Fibroblast of peridontal ligament (primary cell): Measurements from ENCODE around the gene PPARA.
"Not testable (repeated sequence)": the region's sequence is repeated elsewhere in the genome, so short reads cannot be mapped to it uniquely, and the experiment has no call there.

ENCODE experiments used
- DNase-seq: peaks from one replicate; pipeline ENCODE4 v3.0.0-alpha.2; 2010; ENCODE audit errors: extremely low read depth

Gene PPARA

GRCh38 chr22:46172522-46173110, 22.3 kb downstream of the PPARA start:
- DNase-seq = no peak

GRCh38 chr22:46173152-46173551, 22.8 kb downstream of the PPARA start:
- no peak for DNase-seq

GRCh38 chr22:46175631-46176030, 25.3 kb downstream of the PPARA start:
- peak; percentile 63 for DNase-seq

DNA sequence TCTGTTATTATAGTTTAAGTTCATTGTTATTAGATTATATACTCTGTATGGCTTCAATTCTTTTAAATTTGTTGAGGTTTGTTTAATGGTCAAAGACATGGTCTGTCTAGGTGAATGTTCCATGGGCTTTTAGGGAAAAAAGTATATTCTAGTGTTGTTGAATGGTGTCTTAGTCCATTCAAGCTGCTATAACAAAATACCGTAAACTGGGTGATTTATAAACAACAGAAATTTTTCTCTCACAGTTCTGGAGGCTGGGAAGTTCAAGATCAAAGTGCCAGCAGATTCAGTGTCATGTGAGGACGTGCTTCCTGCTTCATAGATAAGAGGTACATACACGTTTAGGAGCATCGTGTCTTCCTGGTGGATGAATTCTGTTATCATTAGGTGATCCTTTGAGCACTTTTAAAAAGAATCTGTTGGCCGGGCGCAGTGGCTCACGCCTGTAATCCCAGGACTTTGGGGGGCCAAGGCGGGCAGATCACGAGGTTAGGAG, 26.2 kb downstream of the PPARA start:
- DNase-seq = no peak

DNA sequence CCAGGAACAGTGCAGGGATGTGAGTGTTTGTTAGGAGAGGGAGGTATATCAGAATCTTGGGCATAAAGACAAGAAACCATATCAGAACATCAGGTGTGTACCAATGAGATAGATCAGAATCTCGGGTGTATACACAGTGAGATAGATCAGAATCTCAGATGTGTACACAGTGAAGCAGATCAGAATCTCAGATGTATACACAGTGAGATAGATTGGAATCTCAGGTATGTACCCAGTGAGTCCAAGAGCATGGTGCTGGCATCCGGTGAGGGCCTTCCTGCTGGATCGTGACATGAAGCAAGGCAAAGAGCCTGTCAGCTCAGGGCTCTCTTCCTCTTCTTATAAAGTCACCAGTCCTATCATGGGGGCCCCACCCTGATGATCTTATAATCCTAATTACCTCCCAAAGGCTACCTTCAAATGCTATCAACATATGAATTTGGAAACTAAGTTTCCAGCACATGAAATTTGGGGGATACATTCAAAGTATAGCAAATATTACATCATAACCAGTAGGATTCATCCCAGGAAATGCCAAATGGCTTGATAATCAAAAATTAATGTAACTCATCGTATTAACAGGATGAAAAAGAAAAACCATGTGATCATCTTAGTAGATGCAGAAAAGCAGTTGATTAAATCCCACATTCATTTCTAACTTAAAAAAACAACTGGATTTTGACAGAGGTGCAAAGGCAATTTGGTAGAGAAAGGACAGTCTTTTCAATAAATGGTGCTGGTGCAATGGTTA, 28.6 kb downstream of the PPARA start:
- no peak for DNase-seq

GRCh38 chr22:46179748-46180147, 29.4 kb downstream of the PPARA start:
- DNase-seq = no peak

- DNase-seq = no peak
These were observed 30.2 kb downstream of the PPARA start for GRCh38 chr22:46180370-46181137.

DNA sequence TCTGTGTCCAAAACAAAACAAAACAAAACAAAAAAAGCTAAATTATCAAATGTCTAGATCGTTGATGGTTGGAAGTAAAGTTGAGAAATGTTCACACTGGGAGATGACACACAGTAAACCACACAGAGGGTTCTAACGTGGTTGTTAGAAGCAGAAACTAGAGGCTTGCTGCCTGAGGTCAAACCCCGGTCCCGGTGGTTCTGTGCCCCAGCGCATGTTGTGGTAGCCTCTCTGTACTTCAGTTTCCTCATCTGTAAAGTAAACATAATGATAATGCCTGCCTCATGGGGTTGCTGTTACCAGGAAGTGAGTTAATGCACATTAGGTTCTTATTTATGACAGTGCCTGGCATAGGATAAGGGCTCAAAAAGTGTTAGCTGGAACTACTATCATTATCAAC, 33.4 kb downstream of the PPARA start:
- DNase-seq = no peak

DNA sequence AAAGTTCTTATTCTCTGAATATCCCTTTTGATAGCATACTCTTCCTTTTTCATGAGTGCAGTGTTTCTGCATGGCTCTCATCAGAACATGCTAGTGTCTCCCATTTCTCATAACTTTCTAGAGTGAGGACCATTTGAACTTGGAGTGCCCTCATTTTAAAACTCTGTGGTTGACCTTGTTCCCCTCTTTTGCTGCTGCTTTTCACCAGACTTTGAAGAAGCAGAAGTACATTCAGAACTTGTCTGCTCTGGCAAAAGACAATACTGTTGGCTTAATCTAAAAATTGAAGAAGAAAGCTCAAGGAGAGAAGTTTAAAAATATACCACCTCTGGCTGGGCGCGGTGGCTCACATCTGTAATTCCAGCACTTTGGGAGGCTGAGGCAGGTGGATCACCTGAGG, 35.0 kb downstream of the PPARA start:
- DNase-seq = no peak

- no peak for DNase-seq
These were observed 37.5 kb downstream of the PPARA start for GRCh38 chr22:46187862-46188261.

DNA sequence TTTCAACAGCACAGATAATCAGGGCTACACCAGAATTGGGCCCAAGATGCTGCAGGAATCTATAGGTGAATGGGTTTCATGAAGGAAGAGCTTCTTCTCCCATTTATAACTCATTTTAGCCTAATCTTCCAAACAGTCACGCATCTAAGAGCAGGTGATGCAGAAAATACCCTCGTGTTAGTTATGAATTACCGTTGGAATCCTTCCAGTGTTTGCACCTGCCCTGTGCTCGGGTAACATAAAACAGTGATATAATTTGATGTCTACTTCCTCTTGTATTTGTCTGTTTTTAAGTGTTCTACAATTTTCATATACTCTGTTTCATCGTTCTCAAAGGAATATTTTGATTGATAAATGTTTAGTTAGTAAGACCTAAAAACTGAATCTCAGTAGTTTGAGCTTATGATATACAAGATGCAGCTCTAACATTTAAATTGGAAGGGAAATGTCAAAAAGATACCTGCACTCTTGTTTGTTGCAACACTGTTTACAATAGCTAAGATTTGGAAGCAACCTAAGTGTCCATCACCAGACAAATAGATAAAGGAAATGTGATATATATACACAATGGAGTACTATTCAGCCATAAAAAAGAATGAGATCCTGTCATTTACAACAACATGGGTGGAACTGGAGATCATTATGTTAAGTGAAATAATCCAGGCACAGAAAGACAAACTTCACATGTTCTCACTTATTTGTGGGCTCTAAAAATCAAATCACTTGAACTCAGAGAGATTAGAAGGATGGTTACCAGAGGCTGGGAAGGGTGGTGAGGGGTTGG, 42.1 kb downstream of the PPARA start:
- DNase-seq = no peak

DNA sequence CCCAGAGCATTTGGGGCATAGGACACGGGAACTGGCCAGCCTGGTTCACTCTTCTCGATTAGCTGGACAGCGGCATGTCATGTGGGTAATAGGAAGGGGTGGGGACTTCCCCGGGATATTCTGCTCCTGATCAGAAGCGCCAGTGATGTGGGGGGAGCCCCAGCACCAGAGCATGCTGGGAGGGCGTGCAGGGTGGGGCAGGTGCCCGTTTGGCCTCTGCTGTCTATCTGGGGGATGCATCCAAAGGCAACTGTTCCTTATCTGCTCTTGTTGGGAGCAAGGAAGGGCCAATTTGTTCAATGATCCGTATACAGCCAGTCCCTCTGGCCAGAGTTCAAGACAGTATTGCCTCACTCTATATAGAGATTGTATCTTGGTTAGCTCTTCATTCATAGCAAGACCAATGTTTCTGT, 43.6 kb downstream of the PPARA start:
- DNase-seq = peak; percentile 28

DNA sequence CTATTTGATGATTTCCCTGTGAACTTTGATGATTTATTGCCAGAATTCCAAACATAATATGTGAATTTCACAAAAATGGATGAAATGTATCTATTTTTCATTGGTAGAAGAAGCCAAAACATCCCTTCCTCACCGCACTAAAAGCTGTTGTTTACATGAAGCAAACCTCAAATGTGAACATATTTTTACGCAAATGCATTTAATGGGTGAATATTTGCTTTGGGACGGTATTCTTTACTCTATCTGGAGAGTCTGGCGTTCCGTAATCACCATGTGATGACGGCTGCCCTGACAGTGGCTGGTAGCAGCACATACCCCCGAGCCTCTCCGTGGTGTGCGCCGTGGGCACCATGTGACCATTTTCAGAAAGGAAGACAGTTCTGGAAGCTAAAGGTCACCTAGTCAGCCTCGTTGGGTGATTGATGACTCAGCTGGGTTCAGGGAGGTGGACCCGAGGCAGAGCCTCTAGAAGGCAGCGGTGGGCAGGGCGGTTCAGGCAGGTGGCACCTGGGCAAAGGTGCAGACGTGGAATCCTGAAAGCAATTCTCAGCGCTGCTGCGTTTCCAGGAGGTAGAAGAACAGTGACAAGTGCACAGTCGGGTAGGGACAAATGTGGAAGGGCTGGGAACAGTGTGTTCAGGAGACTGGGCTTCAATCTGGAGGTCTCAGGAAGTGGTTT, 45.3 kb downstream of the PPARA start:
- peak; percentile 84 for DNase-seq

- no peak for DNase-seq
These were observed 46.0 kb downstream of the PPARA start for GRCh38 chr22:46196278-46196677.

GRCh38 chr22:46198274-46198673, 47.9 kb downstream of the PPARA start:
- no peak for DNase-seq

GRCh38 chr22:46198806-46199205, 48.5 kb downstream of the PPARA start:
- DNase-seq = not testable (repeated sequence)

DNA sequence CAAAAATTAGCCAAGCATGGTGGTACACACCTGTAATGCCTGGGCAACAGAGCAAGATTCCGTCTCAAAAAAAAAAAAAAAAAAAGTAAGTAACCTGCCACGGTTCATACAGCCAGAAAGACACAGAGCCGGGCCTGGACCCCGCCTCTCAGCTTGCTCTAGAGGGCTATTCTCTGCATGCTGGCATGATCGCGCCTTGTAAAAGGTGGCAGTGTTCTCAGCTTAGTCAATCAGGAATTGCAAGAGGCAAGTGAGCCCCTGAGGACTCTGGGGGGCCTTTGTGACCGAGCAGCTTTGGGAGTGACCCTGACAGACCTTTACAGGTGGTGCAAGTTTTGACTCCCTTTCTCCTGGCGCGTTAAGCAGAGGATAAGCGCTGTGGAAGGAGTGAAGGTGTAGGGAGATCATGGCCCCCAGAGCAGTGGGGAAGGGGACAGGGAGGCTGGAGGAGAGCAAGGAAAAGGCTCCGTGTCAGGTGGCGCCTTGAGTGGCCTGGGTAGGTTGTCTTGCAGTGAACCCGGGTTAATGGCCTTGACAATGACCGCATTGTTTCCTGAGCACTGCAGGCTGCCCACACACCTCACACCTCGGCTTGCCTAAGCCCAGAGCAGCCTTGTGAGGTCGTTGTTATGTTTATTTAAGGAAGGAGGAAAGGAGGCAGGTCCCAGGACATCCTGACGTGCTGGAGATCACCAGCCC, 50.9 kb downstream of the PPARA start:
- no peak for DNase-seq

DNA sequence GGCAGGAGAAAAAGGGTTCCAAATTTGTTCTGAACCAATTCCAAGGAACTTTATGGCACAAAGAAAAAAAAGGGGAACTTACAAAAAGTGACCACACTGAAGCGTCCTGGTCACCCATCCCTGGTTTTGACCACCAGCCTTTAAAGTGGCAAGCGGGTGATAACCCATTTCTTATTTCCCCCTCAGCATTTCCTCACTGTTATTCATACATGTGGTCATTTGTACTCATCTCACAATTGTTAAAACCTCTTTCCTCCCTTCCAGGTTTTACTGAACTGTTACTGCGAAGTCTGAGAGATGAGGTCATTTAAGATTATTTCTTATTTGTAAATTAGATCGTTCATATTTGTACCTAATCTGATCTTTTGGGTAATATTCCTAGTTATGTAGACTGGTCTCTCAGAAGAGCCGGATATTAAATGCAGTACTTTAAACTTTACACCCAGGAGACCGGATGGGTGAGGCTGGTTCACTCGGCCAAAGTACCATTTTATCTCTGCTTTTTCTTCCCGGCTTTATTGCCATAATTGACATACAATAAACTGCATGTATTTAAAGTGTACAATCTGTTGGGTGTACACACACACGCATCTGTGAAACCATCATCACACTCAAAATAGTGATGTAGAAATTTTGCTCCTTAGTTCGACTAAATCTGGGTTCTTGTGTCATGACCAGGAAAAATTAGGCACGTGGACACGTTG, 52.7 kb downstream of the PPARA start:
- DNase-seq = no peak

DNA sequence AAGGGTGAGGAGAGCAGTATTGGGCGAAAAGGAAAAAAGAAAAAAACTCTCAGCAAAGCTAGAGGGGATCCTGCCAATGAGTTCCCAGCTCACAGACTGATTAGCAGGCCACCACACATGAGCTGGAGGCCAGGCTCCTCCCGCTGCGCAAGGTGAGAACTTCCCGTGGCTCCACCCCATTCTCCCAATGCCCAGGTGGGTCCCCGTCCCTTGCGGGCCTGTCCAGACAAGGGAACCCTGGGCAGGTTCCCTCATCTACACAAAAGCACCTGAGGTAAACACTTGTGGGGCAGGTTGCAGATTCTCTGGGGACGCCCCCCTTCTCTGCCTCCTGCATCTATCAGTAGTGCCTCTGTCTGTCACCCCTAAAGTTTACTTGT, 53.3 kb downstream of the PPARA start:
- no peak for DNase-seq

DNA sequence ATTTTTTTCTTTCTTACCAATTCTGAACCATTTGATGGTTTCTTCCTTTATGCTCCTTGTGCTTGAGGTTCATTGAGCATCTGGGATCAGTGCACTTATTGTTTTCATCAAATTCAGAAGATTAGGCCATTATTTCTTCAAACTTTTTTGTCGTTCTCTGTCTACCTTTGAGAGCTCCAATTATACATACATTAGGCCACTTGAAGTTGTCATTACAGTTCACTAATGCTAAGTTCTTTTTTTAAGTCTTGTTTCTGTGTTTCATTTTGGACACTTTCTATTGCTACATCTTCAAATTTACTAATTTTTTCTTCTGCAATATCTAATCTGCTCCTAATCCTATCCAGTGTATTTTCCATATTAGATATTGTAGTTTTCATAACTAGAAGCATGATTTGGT, 58.9 kb downstream of the PPARA start:
- DNase-seq = peak; percentile 8
